LNCaP clone FGC (cell line): ENCODE measurements around the gene INTS1.

Source experiments
- DNase-seq: peaks from one replicate; pipeline ENCODE4 v3.0.0-alpha.2; 2011; ENCODE audit warnings: low read depth
- H3K4me3 ChIP-seq: 2 replicates; pipeline ENCODE4 v1.5.1; 2011; ENCODE audit warnings: mild to moderate bottlenecking, low read depth, low read length, control low read depth
- TF ChIP-seq, protein P1 (sequence below): IDR thresholded peaks from 2 replicates; pipeline ENCODE4 v1.5.1; 2012; ENCODE audit warnings: mild to moderate bottlenecking; ENCODE audit not compliant: control insufficient read depth, insufficient read depth; ENCODE audit errors: extremely low read depth

INTS1 gene

GRCh38 chr7:1545417-1546246, 41.4 kb upstream of the INTS1 start:
- TF ChIP-seq, protein P1, sequence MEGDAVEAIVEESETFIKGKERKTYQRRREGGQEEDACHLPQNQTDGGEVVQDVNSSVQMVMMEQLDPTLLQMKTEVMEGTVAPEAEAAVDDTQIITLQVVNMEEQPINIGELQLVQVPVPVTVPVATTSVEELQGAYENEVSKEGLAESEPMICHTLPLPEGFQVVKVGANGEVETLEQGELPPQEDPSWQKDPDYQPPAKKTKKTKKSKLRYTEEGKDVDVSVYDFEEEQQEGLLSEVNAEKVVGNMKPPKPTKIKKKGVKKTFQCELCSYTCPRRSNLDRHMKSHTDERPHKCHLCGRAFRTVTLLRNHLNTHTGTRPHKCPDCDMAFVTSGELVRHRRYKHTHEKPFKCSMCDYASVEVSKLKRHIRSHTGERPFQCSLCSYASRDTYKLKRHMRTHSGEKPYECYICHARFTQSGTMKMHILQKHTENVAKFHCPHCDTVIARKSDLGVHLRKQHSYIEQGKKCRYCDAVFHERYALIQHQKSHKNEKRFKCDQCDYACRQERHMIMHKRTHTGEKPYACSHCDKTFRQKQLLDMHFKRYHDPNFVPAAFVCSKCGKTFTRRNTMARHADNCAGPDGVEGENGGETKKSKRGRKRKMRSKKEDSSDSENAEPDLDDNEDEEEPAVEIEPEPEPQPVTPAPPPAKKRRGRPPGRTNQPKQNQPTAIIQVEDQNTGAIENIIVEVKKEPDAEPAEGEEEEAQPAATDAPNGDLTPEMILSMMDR, result peak; percentile 22
- H3K4me3 ChIP-seq, result no peak overlapping the region
- DNase-seq, result no peak

DNA sequence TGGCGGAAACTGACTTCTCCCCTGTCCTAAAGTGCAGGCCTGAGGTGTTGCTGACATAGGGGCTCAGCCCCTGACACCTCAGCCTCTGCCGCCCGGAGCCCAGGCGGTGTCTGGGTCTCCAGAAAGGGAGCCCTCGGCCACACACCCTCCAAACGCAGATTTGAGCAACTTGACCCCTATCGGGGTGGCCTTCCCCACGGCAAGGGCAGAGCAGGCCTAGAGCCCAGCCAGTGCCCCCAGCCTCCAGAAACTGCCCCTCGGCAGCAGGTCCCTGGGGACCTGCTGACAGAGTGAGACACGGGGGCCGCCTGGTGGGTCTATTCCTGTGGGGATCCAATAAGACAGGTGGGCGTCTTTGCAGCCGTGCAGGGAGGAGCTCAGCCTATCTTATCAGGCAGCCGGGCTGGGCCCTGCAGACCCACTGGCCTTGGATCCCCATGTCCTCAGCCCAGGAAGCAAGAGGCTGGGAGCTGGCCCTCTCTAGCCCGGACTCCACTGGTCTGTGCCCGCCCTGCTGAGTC, 40.8 kb upstream of the INTS1 start:
- no peak overlapping the region for H3K4me3 ChIP-seq
- TF ChIP-seq, protein P1, result no peak
- no peak for DNase-seq

GRCh38 chr7:1544178-1544895, 40.1 kb upstream of the INTS1 start:
- no peak for DNase-seq
- H3K4me3 ChIP-seq, result no peak overlapping the region
- TF ChIP-seq, protein P1, result no peak

- H3K4me3 ChIP-seq, result no peak overlapping the region
- TF ChIP-seq, protein P1, result no peak
- DNase-seq, result no peak
Measured at GRCh38 chr7:1543826-1544177, 39.6 kb upstream of the INTS1 start.

DNA sequence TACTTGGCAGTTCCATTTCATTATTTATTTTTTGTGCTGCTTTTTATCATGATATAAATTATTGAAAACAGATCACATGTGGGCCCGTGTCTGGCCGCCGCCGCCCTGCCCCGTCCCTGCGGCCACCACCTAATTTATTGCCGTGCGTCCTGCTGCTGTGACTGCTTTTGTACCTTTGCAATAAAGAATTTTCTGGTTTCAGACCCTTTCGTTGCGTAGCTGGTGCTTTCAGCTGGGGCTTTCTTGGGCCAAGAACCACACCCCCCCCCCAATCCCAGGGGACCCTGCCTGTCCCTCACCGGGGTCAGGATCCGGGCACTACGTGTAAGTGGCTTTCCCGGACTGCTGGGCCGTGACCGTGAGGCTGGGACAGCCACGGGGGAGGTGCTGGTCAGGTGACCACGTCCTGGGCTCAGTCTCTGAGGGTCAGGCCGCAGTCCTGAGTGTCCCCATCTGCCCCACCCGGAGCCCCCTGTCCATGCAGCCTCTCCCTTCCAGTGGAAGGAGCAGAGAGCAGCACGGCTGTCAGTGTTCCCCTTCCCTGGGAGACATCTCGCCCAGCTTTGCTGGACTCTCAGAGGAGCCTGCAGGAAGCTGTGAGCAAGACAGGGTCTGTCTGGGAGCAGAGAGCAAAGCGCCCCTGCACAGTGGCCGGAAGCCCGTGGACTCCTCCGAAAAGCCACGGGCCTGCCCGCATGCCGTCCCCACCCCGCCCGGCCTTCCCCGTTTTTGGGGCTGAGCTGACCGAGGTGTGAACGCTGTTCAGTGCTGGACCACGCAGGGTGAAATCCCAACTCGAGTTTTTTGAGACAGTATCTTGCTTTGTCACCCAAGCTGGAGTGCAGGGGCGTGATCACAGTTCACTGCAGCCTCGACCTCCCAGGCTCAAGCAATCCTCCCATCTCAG, 38.9 kb upstream of the INTS1 start:
- DNase-seq, result no peak
- TF ChIP-seq, protein P1, result no peak
- H3K4me3 ChIP-seq, result no peak overlapping the region

DNA sequence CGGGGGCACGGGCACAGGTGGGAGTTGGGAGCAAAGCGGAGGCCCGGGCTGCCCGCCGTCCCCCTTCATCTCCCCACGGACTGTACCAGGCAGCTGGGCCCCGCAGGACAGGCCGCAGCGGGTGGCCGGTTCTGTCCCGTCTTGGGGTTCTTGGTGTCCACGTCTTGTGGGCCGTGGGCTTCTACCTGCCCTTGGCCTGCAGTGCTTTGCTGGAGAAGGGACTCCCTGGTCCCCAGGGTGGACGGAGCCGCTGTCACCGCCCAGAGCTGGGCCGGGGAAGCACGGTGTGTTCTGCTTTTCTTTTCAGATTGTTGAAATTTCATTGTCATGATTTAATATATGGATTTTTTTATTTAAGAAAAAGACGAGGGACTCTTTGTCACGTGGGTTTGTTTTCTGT, 38.1 kb upstream of the INTS1 start:
- no peak for DNase-seq
- H3K4me3 ChIP-seq, result no peak overlapping the region
- TF ChIP-seq, protein P1, result no peak
